K562 treated with DMSO at 1 percent for 48 hours (cell line): ENCODE data around the gene LIG3. TPM values are rescaled to one million over a fixed set of nuclear protein-coding genes. Genes with fewer than 3 reads are reported as not detected.

ENCODE experiments used
- total RNA-seq: library from RNA; unstranded; fragments of 300-600 nt; gene quantifications from 2 replicates; pipeline ENCODE4 v1.2.3, GENCODE V29; 2022; ENCODE audit warnings: low replicate concordance; ENCODE audit errors: extremely low read depth

LIG3 gene
- total RNA-seq = not detected in 2 replicates

GRCh38 chr17:34980353-34980680 lies at the start of gene LIG3:
Gene LIG3 (plus strand): TSS chr17:34980512. CDS start chr17:34983006, 2,494 bp downstream.

GRCh38 chr17:34961093-34961911 lies 19.0 kb upstream of the LIG3 start, which contains the start of the genes CCT6B and ZNF830:
Gene CCT6B (minus strand): TSS chr17:34961460. CDS start chr17:34961393, 67 bp downstream.
Gene ZNF830 (plus strand): TSS chr17:34961540. CDS start chr17:34961567, 27 bp downstream.

Other genes with a start within 250 kb of the LIG3 start
- not detected in 2 replicates for gene CCT6B, start 19.1 kb upstream of the LIG3 start, total RNA-seq
- not detected in 2 replicates for gene ZNF830, start 19.0 kb upstream of the LIG3 start, total RNA-seq
- not detected in 2 replicates for gene RFFL, start 83.2 kb downstream of the LIG3 start, total RNA-seq
- not detected in 2 replicates for gene RAD51D, start 139.3 kb downstream of the LIG3 start, total RNA-seq
- not detected in 2 replicates for gene FNDC8, start 141.1 kb downstream of the LIG3 start, total RNA-seq
- gene NLE1, start 161.8 kb downstream of the LIG3 start, total RNA-seq = not detected in 2 replicates
- gene UNC45B, start 167.3 kb downstream of the LIG3 start, total RNA-seq = not detected in 2 replicates
- not detected in 2 replicates for gene SLC35G3, start 213.9 kb downstream of the LIG3 start, total RNA-seq